ENCODE measurements around the gene CCR4.

CCR4 gene

GRCh38 chr3:32952369-32953077, 1.1 kb downstream of the CCR4 start:
- no peaks in the 10 kb centered on the region for H3K4me1 ChIP-seq (ENCODE audit: control insufficient read depth, insufficient read depth, low read length)
- no peaks in the 10 kb centered on the region for H3K9me3 ChIP-seq (ENCODE audit: control insufficient read depth, insufficient read depth, low read depth, low read length)
- no peaks in the 10 kb centered on the region for H3K36me3 ChIP-seq (ENCODE audit: control insufficient read depth in 2 of 2, insufficient read depth in 1 of 2, low read length in 2 of 2)
- POLR2A ChIA-PET = no interaction called here
- TF ChIP-seq HOXD13 (CRISPR knock-in tag; IDR thresholded peaks at IDR 0.05; ENCODE audit: borderline replicate concordance) (no peak), ZNF768 (tag by site-specific recombination; IDR thresholded peaks at IDR 0.05) (no peak), ZNF37A (tag by site-specific recombination; IDR thresholded peaks at IDR 0.05) (no peak), YY1 (tag by site-specific recombination; IDR thresholded peaks at IDR 0.05) (no peak), ZXDB (tag by site-specific recombination; IDR thresholded peaks at IDR 0.05) (no peak), OSR2 (tag by site-specific recombination; IDR thresholded peaks at IDR 0.05) (no peak), ZNF830 (tag by site-specific recombination; IDR thresholded peaks at IDR 0.05; ENCODE audit: low read depth) (no peak), ZNF350 (tag by site-specific recombination; IDR thresholded peaks at IDR 0.05) (no peak)
- TF ChIP-seq, protein P1, sequence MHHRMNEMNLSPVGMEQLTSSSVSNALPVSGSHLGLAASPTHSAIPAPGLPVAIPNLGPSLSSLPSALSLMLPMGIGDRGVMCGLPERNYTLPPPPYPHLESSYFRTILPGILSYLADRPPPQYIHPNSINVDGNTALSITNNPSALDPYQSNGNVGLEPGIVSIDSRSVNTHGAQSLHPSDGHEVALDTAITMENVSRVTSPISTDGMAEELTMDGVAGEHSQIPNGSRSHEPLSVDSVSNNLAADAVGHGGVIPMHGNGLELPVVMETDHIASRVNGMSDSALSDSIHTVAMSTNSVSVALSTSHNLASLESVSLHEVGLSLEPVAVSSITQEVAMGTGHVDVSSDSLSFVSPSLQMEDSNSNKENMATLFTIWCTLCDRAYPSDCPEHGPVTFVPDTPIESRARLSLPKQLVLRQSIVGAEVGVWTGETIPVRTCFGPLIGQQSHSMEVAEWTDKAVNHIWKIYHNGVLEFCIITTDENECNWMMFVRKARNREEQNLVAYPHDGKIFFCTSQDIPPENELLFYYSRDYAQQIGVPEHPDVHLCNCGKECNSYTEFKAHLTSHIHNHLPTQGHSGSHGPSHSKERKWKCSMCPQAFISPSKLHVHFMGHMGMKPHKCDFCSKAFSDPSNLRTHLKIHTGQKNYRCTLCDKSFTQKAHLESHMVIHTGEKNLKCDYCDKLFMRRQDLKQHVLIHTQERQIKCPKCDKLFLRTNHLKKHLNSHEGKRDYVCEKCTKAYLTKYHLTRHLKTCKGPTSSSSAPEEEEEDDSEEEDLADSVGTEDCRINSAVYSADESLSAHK (tag by site-specific recombination; IDR thresholded peaks at IDR 0.05) = no peak
- H3K27ac ChIP-seq (ENCODE audit: extremely low read depth, low read depth, low read length) = no peak overlapping the region
- CTCF ChIA-PET = interaction anchor here (0.6 to 1.2 kb wide), 2 partner anchors 122 to 442 kb away, joined by 3 to 5 read pairs; no protein-coding TSS in a partner anchor
- no peak overlapping the region for H3K4me3 ChIP-seq (ENCODE audit: low read depth, low read length)

DNA sequence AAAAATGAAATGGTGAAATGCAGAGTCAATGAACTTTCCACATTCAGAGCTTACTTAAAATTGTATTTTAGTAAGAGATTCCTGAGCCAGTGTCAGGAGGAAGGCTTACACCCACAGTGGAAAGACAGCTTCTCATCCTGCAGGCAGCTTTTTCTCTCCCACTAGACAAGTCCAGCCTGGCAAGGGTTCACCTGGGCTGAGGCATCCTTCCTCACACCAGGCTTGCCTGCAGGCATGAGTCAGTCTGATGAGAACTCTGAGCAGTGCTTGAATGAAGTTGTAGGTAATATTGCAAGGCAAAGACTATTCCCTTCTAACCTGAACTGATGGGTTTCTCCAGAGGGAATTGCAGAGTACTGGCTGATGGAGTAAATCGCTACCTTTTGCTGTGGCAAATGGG, 3.1 kb downstream of the CCR4 start:
- TF ChIP-seq ZNF776 (tag by site-specific recombination; IDR thresholded peaks at IDR 0.05; ENCODE audit: borderline replicate concordance) = no peak
- no peak for TF ChIP-seq ZNF501 (tag by site-specific recombination; IDR thresholded peaks at IDR 0.05)
- no peak for TF ChIP-seq ZNF148 (tag by site-specific recombination; IDR thresholded peaks at IDR 0.05; ENCODE audit: borderline replicate concordance)
- TF ChIP-seq SP2 (tag by site-specific recombination; IDR thresholded peaks at IDR 0.05) = no peak
- no peak for TF ChIP-seq ZNF10 (tag by site-specific recombination; IDR thresholded peaks at IDR 0.05)
- no peak for TF ChIP-seq REST (tag by site-specific recombination; IDR thresholded peaks at IDR 0.05)
- Histone ChIP-seq H3K9me3 (ENCODE audit: control insufficient read depth, insufficient read depth, low read depth, low read length) (no peaks in the 10 kb centered on the region), H3K4me1 (ENCODE audit: control insufficient read depth, insufficient read depth, low read length) (no peaks in the 10 kb centered on the region), H3K4me3 (ENCODE audit: low read depth, low read length) (no peak overlapping the region), H3K36me3 (ENCODE audit: control insufficient read depth in 2 of 2, insufficient read depth in 1 of 2, low read length in 2 of 2) (no peaks in the 10 kb centered on the region), H3K27ac (ENCODE audit: extremely low read depth, low read depth, low read length) (no peak overlapping the region)
- ChIA-PET POLR2A (no interaction called here), CTCF (no interaction called here)
